Measurements from ENCODE around the gene CNOT4. TPM values are rescaled to one million over a fixed set of nuclear protein-coding genes. Genes with fewer than 3 reads are reported as not detected.

Gene CNOT4
- total and polyA plus RNA-seq, 2 of the 8 experiments (the other 6 are each of a cell fraction or from before 2014, with no cell fraction given) = 10.9 to 25.8 TPM

DNA sequence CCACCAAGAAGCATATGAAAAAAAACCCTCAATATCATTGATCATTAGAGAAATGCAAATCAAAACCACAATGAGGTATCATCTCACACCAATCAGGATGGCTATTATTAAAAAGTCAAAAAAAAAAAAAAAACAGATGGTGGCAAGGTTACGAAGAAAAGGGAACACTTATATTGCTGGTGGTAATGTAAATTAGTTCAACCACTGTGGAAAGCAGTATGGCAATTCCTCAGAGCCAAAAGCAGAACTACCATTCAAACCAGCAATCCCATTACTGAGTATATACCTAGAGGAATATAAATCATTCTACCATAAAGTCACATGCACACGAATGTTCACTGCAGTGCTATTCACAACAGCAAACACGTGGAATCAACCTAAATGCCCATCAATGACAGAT lies 46.0 kb downstream of the CNOT4 start:
- H3K4me1 ChIP-seq (replicated peaks in 1 of 4; ENCODE audit: control insufficient read depth in 3 of 4, insufficient read depth in 4 of 4, low read length in 3 of 4) = peaks cover 0 to 4% (median 0%) of the 10 kb centered on the region in 4 experiments; a peak in 1 of 7 replicates
- H3K9ac ChIP-seq (replicated peaks in 1 of 4; ENCODE audit: extremely low read depth in 1 of 4, low read depth in 3 of 4, low read length in 3 of 4) = no peak overlapping the region
- no peaks in the 10 kb centered on the region for H4K20me1 ChIP-seq (replicated peaks in 1 of 2; ENCODE audit: control insufficient read depth in 1 of 2, insufficient read depth in 2 of 2, low read length in 2 of 2)
- no peak overlapping the region for H2AK5ac ChIP-seq (ENCODE audit: low read depth, low read length)
- no peaks in the 10 kb centered on the region for H3K36me3 ChIP-seq (ENCODE audit: control insufficient read depth in 2 of 4, insufficient read depth in 4 of 4, low read length in 3 of 4)
- H2AFZ ChIP-seq (ENCODE audit: low read length) = no peak overlapping the region
- no peak overlapping the region for H4K5ac ChIP-seq (ENCODE audit: insufficient read length, low read depth, low read length)
- H3K56ac ChIP-seq (replicated peaks; ENCODE audit: insufficient read length, low read depth, low read length) = no peak overlapping the region
- H2BK20ac ChIP-seq (ENCODE audit: low read length) = no peak overlapping the region
- H3K4ac ChIP-seq (replicated peaks; ENCODE audit: insufficient read length, low read depth, low read length) = no peak overlapping the region
- H2BK120ac ChIP-seq (replicated peaks; ENCODE audit: low read depth, low read length) = no peak overlapping the region
- ChIA-PET CTCF (ENCODE audit: partially characterized antibody) (interaction anchor here (0.7 kb wide), 1 partner anchor 49 kb away, joined by 4 read pairs; no protein-coding TSS in a partner anchor), POLR2A (ENCODE audit: partially characterized antibody) (no interaction called here)
- no peak overlapping the region for H4K8ac ChIP-seq (ENCODE audit: extremely low read depth, insufficient read depth, low read length)
- no peak overlapping the region for H3K27ac ChIP-seq (ENCODE audit: low read depth, low read length)
- H3K23ac ChIP-seq (ENCODE audit: insufficient read length) = no peak overlapping the region
- no peak overlapping the region for H3K14ac ChIP-seq (ENCODE audit: insufficient read length)
- no peak overlapping the region for H2BK5ac ChIP-seq (ENCODE audit: low read depth, low read length)
- H3K23me2 ChIP-seq (ENCODE audit: low read depth, low read length) = no peaks in the 10 kb centered on the region
- TF ChIP-seq ZNF274 (IDR thresholded peaks at IDR 0.05; ENCODE audit: borderline replicate concordance, extremely low read depth, low read length) (no peak), RFX5 (IDR thresholded peaks at IDR 0.05; ENCODE audit: borderline replicate concordance, low read depth, low read length) (no peak), JUND (IDR thresholded peaks at IDR 0.05; ENCODE audit: low read length) (no peak), E2F6 (IDR thresholded peaks at IDR 0.05) (no peak), TAF1 (IDR thresholded peaks at IDR 0.05; ENCODE audit: low read depth, low read length) (no peak), SIX5 (IDR thresholded peaks at IDR 0.05; ENCODE audit: low read depth, low read length) (no peak)
- TF ChIP-seq, protein P1, sequence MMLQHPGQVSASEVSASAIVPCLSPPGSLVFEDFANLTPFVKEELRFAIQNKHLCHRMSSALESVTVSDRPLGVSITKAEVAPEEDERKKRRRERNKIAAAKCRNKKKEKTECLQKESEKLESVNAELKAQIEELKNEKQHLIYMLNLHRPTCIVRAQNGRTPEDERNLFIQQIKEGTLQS (IDR thresholded peaks at IDR 0.05; ENCODE audit: insufficient read depth, low read depth, low read length) = no peak
- H4K91ac ChIP-seq (replicated peaks; ENCODE audit: insufficient read length, low read length) = no peak overlapping the region
- no peaks in the 10 kb centered on the region for H3K27me3 ChIP-seq (replicated peaks in 1 of 4; ENCODE audit: control insufficient read depth in 3 of 4, extremely low read depth in 1 of 4, insufficient read depth in 3 of 4, low read length in 3 of 4)
- DNase-seq (ENCODE audit: low read depth in 1 of 2, low spot score in 2 of 2) (no peak), FAIRE-seq (no peak)
- no peak overlapping the region for H3K4me2 ChIP-seq (ENCODE audit: insufficient read depth in 1 of 2, low read depth in 2 of 2, low read length in 2 of 2)
- no peaks in the 10 kb centered on the region for H3K9me3 ChIP-seq (ENCODE audit: insufficient read depth in 2 of 2, low read depth in 1 of 2, low read length in 1 of 2)
- H3K79me1 ChIP-seq (ENCODE audit: low read depth, low read length) = no peaks in the 10 kb centered on the region
- no peak overlapping the region for H2BK15ac ChIP-seq (ENCODE audit: low read length)
- H2BK12ac ChIP-seq (ENCODE audit: low read depth, low read length) = no peak overlapping the region
- no peak overlapping the region for H3K18ac ChIP-seq (ENCODE audit: extremely low read depth, low read length)
- peaks cover 0 to 39% of the 10 kb centered on the region in 2 experiments; a peak in 2 of 4 replicates for H3K79me2 ChIP-seq (ENCODE audit: control insufficient read depth in 1 of 2, insufficient read depth in 2 of 2, low read length in 2 of 2)
- no peak overlapping the region for H3K4me3 ChIP-seq (ENCODE audit: extremely low read depth in 1 of 4, insufficient read depth in 2 of 4, low read depth in 3 of 4, low read length in 4 of 4)
- WGBS, 2 experiments (ENCODE audit: extremely low coverage in 1 of 2, insufficient coverage in 1 of 2, insufficient read length in 1 of 2, insufficient replicate concordance in 2 of 2, low coverage in 1 of 2, low lambda C conversion rate in 2 of 2, missing lambda C conversion rate in 1 of 2) = 97% methylated on average over 2 of the region's 3 CpGs; no CpG with 5 or more reads in 1 of the 2 experiments
